Liver (tissue), 9 donors: ENCODE results near the gene RTP5. TPM values are rescaled to one million over a fixed set of nuclear protein-coding genes. Genes with fewer than 3 reads are reported as not detected.

Experiments
- DNase-seq: peaks from one replicate; pipeline ENCODE4 v3.0.0-alpha.2; 2017; ENCODE audit warnings: low spot score
- H3K27ac ChIP-seq, 2 donors: one replicate each; pipeline ENCODE4 v1.7.0; 2013; ENCODE audit warnings: inconsistent platforms in 2 of 2, low read length in 2 of 2, control low read depth in 1 of 2, low read depth in 1 of 2, mild to moderate bottlenecking in 1 of 2
- H3K27me3 ChIP-seq, 4 donors: one replicate each; pipeline versions ENCODE4 v1.6.1 to v1.7.0; 2013; ENCODE audit warnings: low read length in 3 of 4, inconsistent platforms in 1 of 4, mild to moderate bottlenecking in 1 of 4, moderate library complexity in 1 of 4; ENCODE audit not compliant: control insufficient read depth in 4 of 4, insufficient read depth in 4 of 4
- H3K36me3 ChIP-seq, 4 donors: one replicate each; pipeline versions ENCODE4 v1.6.1 to v1.7.0; 2013; ENCODE audit warnings: low read length in 3 of 4, mild to moderate bottlenecking in 3 of 4, low read depth in 1 of 4, moderate library complexity in 1 of 4; ENCODE audit not compliant: control insufficient read depth in 4 of 4, insufficient read depth in 3 of 4
- H3K4me1 ChIP-seq, 4 donors: one replicate each; pipeline versions ENCODE4 v1.6.1 to v1.7.0; 2013; ENCODE audit warnings: low read length in 3 of 4, mild to moderate bottlenecking in 3 of 4, moderate library complexity in 1 of 4; ENCODE audit not compliant: control insufficient read depth in 4 of 4, insufficient read depth in 4 of 4
- H3K4me3 ChIP-seq, 3 donors: one replicate each; pipeline versions ENCODE4 v1.6.1 to v1.7.0; 2013; ENCODE audit warnings: low read length in 3 of 3, control low read depth in 1 of 3, low read depth in 1 of 3, mild to moderate bottlenecking in 1 of 3
- H3K9ac ChIP-seq, 2 donors: one replicate each; pipeline ENCODE4 v1.7.0; 2013; ENCODE audit warnings: low read length in 2 of 2, mild to moderate bottlenecking in 2 of 2, moderate library complexity in 2 of 2, control low read depth in 1 of 2, low read depth in 1 of 2
- H3K9me3 ChIP-seq, 4 donors: one replicate each; pipeline versions ENCODE4 v1.6.1 to v1.7.0; 2013; ENCODE audit warnings: low read length in 3 of 4; ENCODE audit not compliant: control insufficient read depth in 4 of 4
- EGR1 ChIP-seq, 2 donors: IDR thresholded peaks; 2 replicates each; pipeline ENCODE4 v1.6.1; 2016 to 2018; ENCODE audit warnings: antibody characterized with exemption in 2 of 2, low read depth in 2 of 2
- FOXA1 ChIP-seq: IDR thresholded peaks from 2 replicates; pipeline ENCODE4 v1.6.1; 2016; ENCODE audit warnings: antibody characterized with exemption
- GABPA ChIP-seq, 2 donors: IDR thresholded peaks in 1 of 2; conservative IDR thresholded peaks in 1 of 2; 2 replicates each; pipeline ENCODE4 v1.6.1; 2016; ENCODE audit warnings: antibody characterized with exemption in 2 of 2, mild to moderate bottlenecking in 1 of 2, moderate library complexity in 1 of 2
- HNF4G ChIP-seq: IDR thresholded peaks from 2 replicates; pipeline ENCODE4 v1.6.1; 2016; ENCODE audit warnings: antibody characterized with exemption
- JUND ChIP-seq, 2 donors: IDR thresholded peaks; 2 replicates each; pipeline ENCODE4 v1.6.1; 2016; ENCODE audit warnings: antibody characterized with exemption in 2 of 2
- NR2F2 ChIP-seq: IDR thresholded peaks from 2 replicates; pipeline ENCODE4 v1.6.1; 2016; ENCODE audit warnings: antibody characterized with exemption
- RAD21 ChIP-seq, 2 donors: IDR thresholded peaks; 2 replicates each; pipeline ENCODE4 v1.6.1; 2016; ENCODE audit warnings: antibody characterized with exemption in 2 of 2, mild to moderate bottlenecking in 2 of 2
- SP1 ChIP-seq: IDR thresholded peaks from 2 replicates; pipeline ENCODE4 v1.6.1; 2018; ENCODE audit warnings: antibody characterized with exemption, mild to moderate bottlenecking
- TAF1 ChIP-seq: conservative IDR thresholded peaks from 2 replicates; pipeline ENCODE4 v1.6.1; 2016; ENCODE audit warnings: antibody characterized with exemption, mild to moderate bottlenecking
- YY1 ChIP-seq: IDR thresholded peaks from 2 replicates; pipeline ENCODE4 v1.6.1; 2016; ENCODE audit warnings: antibody characterized with exemption, mild to moderate bottlenecking
- WGBS: extraction: QIAGEN DNeasy Blood & Tissue Kit; methylation state at CpG from one replicate; pipeline ENCODE4 v1.1.7; 2013; 5-methylcytosine and 5-hydroxymethylcytosine counted together
- polyA plus RNA-seq, 2 donors: library from polyadenylated mRNA; stranded (reverse) in 1 of 2; unstranded in 1 of 2; fragments of 200-250 nt in 1 of 2; fragments of >200 nt in 1 of 2; fragmentation: Nextera tagmentation in 1 of 2; extraction: Ambion mirVana in 1 of 2; gene quantifications; one replicate each; pipeline versions ENCODE4 v1.2.1 to v1.2.3, GENCODE V29; 2013 to 2015
- total RNA-seq, 2 donors: library from RNA; depleted of rRNA; stranded (reverse); fragments of >200 nt; gene quantifications; one replicate each; pipeline ENCODE4 v1.2.3, GENCODE V29; 2014
- TF ChIP-seq, protein P1 (sequence below): fragments of 150-350 bp; IDR thresholded peaks from 2 replicates; pipeline ENCODE4 v1.5.1; 2017; ENCODE audit warnings: improper control_type of control experiment, low read depth, low read length; ENCODE audit not compliant: missing input control
- TF ChIP-seq, protein P2 (sequence below): IDR thresholded peaks from 2 replicates; pipeline ENCODE4 v1.6.1; 2016; ENCODE audit warnings: antibody characterized with exemption
- TF ChIP-seq, protein P3 (sequence below): IDR thresholded peaks from 2 replicates; pipeline ENCODE4 v1.6.1; 2016; ENCODE audit warnings: antibody characterized with exemption
- TF ChIP-seq, protein P4 (sequence below): IDR thresholded peaks from 2 replicates; pipeline ENCODE4 v1.6.1; 2016; ENCODE audit warnings: antibody characterized with exemption, mild to moderate bottlenecking
- TF ChIP-seq, protein P5 (sequence below): IDR thresholded peaks from 2 replicates; pipeline ENCODE4 v1.6.1; 2016; ENCODE audit warnings: antibody characterized with exemption
- donor health status: healthy.
- donor health status: healthy.
- donor health status: healthy.
- donor health status: healthy.
- donor health status: healthy.

Gene RTP5
- total and polyA plus RNA-seq, 4 donors = under 0.01 to 0.03 TPM; not detected in 2

DNA sequence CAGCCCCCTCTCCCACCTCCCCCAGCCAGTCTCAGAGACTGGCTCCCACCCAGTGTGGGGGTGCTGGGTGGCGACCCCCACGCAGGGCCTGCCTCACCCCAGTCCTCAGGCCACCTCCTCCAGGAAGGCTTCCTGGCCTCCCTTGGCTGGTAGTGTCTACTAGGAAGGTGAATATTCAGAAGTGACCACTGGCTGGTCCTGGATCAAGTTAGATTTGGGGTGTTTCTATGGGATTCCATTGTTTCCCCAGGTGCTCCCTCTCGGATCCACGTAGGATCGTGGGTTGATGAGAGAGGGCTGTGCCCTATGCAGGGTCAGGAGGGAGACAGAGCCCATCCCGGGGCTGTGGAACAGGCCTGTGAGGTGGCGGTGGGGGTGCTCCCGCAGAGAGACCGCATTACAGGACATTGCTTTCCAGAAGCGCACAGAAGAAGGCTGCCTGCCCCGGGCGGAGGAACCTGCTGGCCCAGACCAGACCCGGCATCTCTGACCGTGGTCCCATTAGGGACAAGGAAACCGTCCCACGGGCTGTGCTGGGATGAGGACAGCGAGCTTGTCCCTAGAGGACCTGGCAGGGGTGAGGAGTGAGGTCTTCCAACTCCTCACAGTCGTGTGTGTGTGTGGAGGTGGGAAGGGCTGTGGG is 14.2 kb upstream of the RTP5 start (continued):
- TF ChIP-seq, protein P1, sequence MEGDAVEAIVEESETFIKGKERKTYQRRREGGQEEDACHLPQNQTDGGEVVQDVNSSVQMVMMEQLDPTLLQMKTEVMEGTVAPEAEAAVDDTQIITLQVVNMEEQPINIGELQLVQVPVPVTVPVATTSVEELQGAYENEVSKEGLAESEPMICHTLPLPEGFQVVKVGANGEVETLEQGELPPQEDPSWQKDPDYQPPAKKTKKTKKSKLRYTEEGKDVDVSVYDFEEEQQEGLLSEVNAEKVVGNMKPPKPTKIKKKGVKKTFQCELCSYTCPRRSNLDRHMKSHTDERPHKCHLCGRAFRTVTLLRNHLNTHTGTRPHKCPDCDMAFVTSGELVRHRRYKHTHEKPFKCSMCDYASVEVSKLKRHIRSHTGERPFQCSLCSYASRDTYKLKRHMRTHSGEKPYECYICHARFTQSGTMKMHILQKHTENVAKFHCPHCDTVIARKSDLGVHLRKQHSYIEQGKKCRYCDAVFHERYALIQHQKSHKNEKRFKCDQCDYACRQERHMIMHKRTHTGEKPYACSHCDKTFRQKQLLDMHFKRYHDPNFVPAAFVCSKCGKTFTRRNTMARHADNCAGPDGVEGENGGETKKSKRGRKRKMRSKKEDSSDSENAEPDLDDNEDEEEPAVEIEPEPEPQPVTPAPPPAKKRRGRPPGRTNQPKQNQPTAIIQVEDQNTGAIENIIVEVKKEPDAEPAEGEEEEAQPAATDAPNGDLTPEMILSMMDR = no peak
- no peak for TF ChIP-seq YY1

DNA sequence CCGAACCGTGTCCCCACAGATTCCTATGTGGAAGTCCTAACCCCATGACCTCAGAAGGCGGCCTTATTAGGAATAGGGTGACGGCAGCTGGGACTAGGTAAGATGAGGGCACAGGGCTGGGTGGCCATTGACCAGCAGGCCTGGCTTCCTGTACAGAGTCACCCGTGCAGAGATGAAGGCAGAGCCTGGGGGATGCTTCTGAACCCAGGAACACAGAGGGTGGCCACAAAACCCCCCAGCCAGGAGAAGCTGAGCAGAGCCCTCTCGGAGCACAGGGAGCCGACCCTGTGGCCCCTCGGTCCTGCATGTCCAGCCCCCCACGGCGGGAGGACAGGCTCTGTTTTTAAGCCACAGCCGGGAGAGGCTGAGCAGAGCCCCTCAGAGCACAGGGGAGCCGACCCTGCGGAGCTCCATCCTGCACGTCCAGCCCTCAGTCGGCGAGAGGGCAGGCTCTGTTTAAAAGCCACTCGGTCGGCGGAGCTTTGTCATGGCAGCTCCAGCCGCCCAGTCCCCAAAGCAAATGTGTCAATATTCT is 13.6 kb upstream of the RTP5 start:
- Histone ChIP-seq H3K9ac (no peak overlapping the region), H3K4me1 (peaks cover 0 to 4% (median 0%) of the 10 kb centered on the region in 4 donors), H3K9me3 (no peaks in the 10 kb centered on the region), H3K27me3 (no peaks in the 10 kb centered on the region), H3K36me3 (no peaks in the 10 kb centered on the region), H3K4me3 (no peak overlapping the region), H3K27ac (no peak overlapping the region)
- TF ChIP-seq YY1 = no peak
- TF ChIP-seq HNF4G = no peak
- TF ChIP-seq JUND (IDR thresholded peaks at IDR 0.05) = no peak
- TF ChIP-seq GABPA (IDR thresholded peaks at IDR 0.05 in 1 of 2, conservative IDR thresholded peaks at IDR 0.05 in 1 of 2) = no peak
- TF ChIP-seq RAD21 (IDR thresholded peaks at IDR 0.05) = no peak
- TF ChIP-seq, protein P1 = no peak
- TF ChIP-seq EGR1 (IDR thresholded peaks at IDR 0.05; ENCODE audit: low read depth in 2 of 2) = no peak
- TF ChIP-seq NR2F2 = no peak
- TF ChIP-seq, protein P2, sequence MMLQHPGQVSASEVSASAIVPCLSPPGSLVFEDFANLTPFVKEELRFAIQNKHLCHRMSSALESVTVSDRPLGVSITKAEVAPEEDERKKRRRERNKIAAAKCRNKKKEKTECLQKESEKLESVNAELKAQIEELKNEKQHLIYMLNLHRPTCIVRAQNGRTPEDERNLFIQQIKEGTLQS = no peak
- TF ChIP-seq TAF1 = no peak
- TF ChIP-seq, protein P3, sequence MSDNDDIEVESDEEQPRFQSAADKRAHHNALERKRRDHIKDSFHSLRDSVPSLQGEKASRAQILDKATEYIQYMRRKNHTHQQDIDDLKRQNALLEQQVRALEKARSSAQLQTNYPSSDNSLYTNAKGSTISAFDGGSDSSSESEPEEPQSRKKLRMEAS = no peak
- TF ChIP-seq, protein P4, sequence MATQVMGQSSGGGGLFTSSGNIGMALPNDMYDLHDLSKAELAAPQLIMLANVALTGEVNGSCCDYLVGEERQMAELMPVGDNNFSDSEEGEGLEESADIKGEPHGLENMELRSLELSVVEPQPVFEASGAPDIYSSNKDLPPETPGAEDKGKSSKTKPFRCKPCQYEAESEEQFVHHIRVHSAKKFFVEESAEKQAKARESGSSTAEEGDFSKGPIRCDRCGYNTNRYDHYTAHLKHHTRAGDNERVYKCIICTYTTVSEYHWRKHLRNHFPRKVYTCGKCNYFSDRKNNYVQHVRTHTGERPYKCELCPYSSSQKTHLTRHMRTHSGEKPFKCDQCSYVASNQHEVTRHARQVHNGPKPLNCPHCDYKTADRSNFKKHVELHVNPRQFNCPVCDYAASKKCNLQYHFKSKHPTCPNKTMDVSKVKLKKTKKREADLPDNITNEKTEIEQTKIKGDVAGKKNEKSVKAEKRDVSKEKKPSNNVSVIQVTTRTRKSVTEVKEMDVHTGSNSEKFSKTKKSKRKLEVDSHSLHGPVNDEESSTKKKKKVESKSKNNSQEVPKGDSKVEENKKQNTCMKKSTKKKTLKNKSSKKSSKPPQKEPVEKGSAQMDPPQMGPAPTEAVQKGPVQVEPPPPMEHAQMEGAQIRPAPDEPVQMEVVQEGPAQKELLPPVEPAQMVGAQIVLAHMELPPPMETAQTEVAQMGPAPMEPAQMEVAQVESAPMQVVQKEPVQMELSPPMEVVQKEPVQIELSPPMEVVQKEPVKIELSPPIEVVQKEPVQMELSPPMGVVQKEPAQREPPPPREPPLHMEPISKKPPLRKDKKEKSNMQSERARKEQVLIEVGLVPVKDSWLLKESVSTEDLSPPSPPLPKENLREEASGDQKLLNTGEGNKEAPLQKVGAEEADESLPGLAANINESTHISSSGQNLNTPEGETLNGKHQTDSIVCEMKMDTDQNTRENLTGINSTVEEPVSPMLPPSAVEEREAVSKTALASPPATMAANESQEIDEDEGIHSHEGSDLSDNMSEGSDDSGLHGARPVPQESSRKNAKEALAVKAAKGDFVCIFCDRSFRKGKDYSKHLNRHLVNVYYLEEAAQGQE = no peak
- TF ChIP-seq, protein P5, sequence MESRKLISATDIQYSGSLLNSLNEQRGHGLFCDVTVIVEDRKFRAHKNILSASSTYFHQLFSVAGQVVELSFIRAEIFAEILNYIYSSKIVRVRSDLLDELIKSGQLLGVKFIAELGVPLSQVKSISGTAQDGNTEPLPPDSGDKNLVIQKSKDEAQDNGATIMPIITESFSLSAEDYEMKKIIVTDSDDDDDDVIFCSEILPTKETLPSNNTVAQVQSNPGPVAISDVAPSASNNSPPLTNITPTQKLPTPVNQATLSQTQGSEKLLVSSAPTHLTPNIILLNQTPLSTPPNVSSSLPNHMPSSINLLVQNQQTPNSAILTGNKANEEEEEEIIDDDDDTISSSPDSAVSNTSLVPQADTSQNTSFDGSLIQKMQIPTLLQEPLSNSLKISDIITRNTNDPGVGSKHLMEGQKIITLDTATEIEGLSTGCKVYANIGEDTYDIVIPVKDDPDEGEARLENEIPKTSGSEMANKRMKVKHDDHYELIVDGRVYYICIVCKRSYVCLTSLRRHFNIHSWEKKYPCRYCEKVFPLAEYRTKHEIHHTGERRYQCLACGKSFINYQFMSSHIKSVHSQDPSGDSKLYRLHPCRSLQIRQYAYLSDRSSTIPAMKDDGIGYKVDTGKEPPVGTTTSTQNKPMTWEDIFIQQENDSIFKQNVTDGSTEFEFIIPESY = no peak
- TF ChIP-seq FOXA1 = no peak
- no peak for TF ChIP-seq SP1
- WGBS = 86% methylated on average over 20 of the region's 20 CpGs
- no peak for DNase-seq
